Stimulated activated CD4-positive, alpha-beta T cell treated with anti-CD3 and anti-CD28 coated beads, Interleukin-1b, Interleukin-23, amount 100 ng/mL, for 24 hours (primary cell): ENCODE measurements around the gene LRRC8D.
A peak's percentile ranks its signal among the peaks of the same experiment; 100 is the strongest.
"Not testable (repeated sequence)": the region's sequence is repeated elsewhere in the genome, so short reads cannot be mapped to it uniquely, and the experiment has no call there.

ENCODE experiments used
- DNase-seq, 4 experiments: peaks; one replicate each; pipeline ENCODE4 v3.0.0-alpha.2; 2020; ENCODE audit warnings: low read depth in 4 of 4, low spot score in 1 of 4

Gene LRRC8D

DNA sequence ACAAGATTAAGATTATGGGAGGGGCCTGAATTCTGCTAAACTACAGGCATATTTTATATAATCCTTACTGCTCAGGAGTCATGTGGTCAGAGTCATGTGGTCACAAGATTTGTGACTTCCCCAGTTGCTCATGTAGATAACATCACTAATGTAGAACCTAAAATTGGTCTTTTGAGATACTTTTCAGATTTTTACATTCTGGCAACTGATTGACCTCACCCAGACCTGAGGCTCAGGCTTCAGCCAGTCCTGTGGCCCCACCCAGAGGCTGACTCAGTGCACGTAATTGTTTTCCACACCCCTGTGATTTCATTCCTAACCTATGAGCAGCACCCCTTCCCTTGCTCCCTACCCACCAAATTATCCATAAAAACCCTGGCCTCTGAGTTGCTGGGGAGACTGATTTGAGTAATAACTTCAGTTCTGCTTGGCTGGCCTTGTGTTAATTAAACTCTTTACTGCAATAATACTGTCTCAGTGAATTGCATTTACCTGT is 132.3 kb downstream of the LRRC8D start:
- DNase-seq = peak in 2 of 4 experiments; percentile 2 to 14

DNA sequence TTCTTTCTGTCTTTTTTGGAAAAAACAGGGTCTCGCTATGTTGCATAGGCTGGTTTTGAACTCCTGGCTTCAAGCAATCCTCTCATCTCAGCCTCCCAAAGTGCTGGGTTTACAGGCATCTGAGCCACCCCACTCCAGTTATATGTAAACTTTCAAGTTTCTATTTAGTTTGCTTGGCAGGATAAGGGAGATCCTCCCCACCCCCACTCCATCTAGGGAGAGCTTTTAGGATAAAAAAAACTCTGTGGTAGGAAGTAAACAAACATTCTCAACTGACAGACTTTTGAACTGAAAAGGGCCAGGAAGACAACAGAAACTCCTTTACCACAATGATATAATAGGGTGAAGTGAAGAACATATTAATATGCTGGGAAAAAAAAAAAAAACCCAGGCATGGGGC is 133.1 kb downstream of the LRRC8D start:
- DNase-seq = no peak

DNA sequence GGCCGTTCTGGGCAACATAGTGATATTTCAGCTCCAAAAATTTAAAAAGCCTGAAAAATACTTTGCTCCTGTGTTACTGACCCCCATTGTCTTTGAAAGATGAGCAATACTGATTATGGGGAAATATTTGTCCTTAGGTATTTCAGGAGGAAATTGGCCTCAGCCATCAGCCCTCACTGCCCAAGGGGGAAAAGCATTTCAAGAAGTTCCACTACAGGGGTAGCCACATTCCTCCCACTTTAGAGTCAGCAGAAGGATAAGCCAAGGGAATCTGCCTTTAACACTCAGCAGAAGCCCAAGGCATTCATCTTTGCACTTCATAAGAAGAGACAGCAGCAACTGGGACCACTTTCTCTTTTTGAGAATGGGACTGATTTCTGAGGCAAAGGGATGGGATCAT is 133.6 kb downstream of the LRRC8D start:
- no peak for DNase-seq

DNA sequence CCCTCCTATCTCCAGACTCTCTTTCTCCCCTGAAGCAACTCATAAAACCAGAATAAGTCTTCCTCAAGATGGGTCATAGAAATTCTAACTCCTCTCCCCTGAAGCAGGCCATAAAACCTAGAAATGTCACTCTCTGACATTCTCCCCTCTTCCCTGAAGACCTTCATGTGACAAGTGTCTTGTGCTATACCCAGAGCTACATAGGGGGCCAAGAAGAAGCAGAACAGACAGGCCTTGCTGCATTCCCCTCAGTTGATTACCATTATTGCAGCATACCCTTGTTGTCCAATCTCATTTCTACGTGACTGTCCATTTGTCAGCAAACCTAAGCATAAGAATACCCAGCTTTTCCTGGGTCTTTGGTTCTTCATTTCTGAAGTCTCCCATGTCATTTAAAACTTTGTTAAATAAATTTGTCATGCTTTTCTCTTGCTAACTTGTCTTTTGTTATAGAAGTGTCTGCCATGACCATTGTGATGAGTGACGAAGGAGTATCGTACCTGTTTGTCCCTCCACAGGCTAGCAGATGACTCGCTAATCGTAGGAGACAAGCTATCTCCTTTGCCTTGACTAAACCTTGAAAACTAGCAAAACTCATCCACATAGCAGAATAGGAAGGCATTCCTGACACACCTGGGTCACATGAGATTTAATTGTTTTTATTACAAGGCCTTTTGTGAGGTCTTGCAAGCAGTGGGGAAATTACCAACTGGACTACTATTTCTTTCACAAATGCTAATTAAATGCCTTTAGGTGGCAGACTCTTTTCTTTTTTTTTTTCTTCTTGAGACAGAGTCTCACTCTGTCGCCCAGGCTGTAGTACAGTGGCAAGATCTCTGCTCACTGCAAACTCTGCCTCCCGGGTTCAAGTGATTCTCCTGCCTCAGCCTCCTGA is 134.7 kb downstream of the LRRC8D start:
- DNase-seq = no peak

DNA sequence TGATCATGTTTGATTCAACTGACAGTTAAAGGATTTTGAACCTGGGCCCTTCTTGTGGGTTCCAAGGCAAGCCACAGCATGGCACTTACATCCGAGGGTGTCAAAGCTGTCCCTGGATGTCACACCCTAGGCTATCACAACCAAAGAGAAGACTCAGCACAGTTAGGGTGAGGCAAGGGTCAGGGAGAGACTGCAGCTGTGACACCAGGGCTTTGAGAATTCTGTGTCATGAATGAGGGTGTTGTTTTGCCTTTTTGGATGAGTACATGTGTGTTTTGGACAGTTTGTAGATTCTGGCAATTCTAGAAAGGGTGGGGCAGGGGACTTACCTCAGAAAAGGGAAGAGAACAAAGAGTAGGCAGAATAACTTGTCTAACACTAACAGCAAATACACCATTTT is 136.3 kb downstream of the LRRC8D start:
- no peak for DNase-seq

DNA sequence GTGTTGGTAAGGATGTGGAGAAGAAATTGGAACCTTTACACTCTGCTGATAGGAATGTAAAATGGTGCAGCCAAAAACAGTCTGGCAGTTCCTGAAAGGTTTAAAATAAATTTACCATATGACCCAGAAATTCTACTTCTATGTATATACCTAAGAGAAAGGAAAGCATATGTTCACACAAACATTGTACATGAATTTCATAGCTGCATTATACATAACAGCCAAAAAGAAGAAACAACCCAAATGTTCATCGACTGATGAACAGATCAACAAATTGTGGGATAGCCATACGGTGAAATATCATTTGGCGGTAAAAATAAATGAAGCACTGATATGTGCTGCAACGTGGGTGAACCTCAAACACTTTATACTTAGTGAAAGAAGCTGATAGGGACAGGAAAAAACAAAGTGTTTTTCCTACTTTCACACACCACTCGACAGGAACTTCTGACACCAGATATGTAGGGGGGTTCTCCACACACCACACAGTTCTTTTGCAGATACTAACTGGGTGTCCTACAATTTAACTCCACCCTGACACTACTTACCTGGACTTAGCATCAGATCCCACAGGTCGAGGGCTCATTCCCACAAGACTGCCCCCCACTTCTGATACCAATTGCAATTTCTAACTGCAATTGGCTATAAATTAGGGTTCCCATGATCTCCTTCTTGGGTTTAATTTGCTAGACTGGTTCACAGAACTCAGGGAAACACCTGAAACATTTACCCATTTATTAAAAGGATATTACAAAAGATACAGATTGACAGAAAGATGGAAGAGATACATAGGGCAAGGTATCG is 138.2 kb downstream of the LRRC8D start:
- DNase-seq = no peak

DNA sequence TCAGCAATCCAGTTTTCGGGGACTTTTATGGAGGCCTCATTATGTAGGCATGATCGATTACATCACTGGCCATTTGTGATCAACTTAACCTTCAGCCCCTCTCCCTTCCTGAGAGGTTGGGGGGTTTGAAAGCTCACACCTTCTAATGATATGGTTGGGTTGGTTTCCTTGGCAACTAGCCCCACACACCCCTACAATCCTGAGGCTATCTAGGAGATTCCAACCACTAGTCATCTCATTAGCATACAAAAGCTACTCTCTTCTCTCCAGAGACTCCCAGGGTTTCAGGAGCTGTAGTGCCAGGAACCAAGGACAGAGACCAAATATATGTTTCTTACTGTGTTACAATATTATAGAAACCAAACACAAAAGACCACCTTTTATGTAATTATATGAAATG is 138.9 kb downstream of the LRRC8D start:
- DNase-seq = no peak

DNA sequence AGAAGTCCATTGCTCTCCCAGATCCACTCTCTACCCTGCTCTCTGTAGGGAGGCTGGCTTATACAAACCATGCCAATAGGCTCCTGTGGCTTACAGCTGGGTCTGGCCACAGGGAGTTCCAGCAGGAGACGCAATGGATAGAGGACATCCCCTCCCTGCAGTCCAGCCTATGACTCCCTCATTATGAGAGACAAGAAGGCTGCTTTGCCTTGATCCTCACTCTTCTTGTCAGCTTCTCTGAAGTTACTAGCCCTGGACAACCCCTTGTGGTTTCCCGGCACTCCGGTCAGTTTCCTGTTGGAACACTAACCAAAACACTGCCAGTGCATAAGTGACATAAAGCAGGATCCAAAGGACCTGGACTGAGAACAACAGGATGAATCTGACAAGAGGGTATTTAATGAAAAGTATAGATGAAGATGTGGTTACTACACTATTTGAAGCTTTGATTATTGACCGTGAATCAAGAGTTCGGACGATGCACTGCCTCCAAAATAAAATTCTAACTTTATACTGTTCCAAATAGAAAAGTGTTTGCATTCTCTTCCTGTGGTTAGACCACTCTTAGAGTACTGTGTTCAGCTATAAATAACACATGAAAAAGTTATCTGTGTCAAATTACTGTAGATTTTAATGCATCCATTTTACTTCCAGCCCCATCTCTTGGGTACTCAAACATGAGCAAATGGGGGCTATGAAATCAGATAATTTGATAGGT is 141.4 kb downstream of the LRRC8D start:
- no peak for DNase-seq

DNA sequence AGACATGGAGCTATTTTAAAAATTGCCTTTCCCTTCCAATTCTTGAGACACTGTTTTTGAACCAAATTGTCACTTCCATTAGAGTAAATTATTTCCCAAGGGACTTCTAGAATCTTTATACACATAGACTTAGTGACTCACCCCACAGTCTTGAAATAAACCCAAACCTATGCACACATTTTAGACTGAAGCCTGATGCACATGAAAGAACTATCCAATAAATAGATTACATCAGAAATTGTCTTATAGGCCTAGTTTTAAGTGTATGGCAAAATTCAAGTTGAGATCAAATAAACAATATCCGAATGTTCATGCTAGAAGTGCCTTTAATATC is 141.9 kb downstream of the LRRC8D start:
- DNase-seq = no peak

DNA sequence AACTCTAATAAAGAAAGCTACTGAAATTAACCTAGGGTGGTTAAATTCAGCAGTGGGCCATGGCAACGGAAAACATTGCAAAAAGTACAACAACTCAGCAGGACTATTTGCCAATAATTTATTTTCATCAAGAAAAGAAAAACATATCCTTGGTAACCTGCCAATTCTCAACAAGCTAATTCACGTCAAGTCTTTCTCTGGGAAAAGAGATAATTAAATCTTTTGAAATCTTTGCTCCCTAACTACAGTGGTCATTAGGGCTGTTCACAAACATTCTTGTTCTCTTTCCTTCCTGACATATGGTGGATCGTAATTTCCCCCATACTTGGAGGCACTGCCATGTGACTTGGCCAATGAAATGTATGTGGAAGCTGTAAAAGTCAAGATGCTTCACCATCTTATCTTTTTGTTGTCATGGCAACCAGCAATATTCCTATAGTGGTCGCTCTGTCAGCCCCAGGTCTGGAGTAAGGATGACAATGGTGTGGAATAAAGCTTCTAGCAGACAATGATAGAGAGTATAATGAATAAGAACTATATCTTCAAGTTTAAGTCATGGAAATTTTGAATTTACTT is 144.4 kb downstream of the LRRC8D start:
- DNase-seq = no peak

DNA sequence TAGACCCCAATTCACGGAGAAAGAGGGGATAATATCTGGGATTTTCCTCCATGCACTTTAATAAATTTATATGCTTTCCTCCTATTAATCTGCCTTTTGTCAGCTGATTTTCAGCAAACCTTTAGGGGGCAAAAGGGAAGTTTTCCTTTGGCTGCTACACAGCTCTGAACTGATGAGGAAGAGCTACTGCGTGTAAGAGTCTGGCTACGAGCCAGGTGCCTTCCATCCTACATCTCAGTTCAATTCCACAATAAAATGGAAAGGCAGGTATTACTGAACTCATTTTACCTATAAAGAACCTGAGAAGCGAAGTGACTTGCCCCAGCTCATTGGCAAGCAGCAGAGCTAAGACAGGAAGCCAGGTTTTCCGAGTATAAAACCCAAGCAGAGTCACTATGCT is 145.8 kb downstream of the LRRC8D start:
- DNase-seq = no peak

DNA sequence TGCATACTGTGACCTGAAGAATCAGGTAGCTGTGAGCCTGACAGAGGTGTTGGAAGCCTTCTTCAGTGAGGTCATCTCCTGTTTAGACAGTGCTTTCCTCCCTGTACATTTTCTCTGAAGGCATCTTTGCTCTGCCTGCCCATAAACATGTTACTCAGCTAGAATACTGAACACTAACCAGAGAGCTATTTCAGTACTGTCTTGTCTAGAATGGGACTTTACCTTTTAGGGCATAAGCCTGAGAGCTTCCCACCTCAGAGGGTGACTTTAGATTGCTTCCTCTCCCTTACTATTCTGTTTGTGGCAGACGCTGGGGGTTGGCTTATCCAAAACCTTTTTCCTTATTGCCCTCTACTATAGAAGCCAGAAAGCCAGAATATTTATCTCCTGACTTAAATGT is 150.8 kb downstream of the LRRC8D start:
- DNase-seq = no peak

DNA sequence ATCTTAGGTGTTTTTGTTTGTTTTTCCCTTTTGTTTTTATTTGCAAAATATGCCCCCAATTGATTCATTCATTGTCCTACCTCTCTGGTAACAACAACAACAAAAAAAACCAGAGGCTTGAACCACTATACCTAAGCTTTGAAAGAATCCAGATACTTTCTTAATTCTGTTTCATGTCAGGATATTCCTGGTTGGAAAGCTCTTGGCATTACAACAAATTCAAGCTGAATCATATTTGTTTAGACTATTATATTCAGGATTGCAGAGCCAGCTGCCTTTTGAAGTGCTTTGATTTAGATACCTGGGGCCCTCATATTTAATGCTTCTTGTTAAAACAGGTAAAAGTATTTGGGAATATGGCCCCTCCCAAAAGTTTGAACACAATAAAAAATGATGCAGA is 151.2 kb downstream of the LRRC8D start:
- DNase-seq = no peak

DNA sequence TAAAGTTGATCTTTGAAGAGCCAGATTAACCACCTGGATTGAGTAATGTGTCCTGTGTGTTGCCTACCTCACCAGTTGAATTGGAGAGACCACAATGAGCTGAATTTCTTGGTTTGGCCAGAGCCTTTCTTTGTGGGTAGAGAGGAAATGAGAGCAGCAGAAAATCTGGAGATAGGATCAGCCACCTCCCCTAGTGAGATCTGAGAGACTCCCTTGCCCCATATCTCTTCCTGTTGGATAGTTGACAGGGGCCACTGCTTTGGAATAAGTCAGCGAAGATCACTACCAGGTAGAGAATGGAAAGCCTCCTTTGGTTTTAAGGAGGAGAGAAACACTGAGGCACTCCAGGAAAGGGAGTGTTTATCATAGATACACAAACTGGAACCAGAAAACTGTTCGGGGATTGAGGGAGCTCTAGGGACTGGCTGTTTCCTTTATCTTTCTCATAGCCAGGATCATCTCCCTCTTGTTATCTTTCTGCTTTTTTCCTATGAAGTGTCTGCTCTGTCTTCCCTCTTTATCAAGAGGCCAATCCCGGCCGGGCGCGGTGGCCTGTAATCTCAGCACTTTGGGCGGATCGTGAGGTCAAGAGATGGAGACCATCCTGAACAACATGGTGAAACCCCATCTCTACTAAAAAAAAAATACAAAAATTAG is 152.8 kb downstream of the LRRC8D start:
- no peak for DNase-seq

DNA sequence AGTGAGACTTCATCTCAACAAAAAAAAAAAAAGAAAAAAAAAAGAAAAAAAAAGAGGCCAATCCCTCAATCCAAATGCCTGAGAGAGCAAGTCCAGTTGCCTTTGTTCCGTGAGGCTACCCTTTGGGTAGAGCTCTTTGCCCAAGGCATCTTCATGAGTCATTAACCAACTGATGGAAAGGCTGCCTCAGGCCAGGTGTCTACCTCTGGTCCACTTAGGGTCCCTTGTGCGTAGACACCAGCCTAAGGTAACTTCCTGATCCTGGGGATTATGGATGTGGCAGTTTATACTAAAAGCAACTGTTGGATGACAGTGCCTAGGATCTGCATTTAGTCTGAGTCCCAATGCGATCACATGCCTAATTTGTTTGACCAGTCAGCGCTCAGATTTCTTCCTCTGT is 153.4 kb downstream of the LRRC8D start:
- no peak for DNase-seq

DNA sequence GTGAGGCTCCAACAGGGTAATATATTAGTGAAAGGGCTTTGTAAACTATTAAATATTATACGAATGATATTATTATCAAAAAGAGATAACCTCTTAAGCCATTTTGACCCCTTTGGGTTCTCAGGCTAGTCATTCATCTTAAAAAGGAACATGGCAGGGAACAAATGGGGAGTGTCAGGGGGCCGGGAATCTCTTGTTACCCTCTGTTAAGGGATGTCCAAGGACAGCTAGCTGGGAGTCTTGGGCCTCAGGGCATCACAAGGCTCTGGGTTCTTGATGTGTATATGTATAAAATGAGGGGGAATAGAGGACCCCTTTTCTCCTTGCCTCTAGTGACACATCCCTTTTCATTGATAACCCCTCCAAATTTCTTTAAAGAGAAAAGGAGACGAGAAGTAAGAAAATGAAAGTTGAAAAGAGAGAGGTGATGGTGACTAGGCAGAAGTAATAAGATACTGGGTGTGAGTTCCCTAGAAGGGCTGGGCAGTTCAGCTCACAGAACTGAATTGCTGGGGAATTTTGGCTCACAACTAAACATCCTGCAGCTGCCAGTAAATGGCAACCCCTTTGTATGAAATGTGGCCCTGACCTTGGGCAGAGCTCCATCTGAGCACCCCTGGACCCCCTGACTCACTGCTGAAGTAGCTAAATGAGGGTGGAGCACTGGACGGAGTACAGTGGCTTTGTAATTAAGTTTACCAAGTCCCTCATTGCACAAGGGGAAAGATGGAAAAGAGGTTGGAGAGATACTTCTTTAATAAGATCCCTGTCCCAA is 154.1 kb downstream of the LRRC8D start:
- no peak for DNase-seq

DNA sequence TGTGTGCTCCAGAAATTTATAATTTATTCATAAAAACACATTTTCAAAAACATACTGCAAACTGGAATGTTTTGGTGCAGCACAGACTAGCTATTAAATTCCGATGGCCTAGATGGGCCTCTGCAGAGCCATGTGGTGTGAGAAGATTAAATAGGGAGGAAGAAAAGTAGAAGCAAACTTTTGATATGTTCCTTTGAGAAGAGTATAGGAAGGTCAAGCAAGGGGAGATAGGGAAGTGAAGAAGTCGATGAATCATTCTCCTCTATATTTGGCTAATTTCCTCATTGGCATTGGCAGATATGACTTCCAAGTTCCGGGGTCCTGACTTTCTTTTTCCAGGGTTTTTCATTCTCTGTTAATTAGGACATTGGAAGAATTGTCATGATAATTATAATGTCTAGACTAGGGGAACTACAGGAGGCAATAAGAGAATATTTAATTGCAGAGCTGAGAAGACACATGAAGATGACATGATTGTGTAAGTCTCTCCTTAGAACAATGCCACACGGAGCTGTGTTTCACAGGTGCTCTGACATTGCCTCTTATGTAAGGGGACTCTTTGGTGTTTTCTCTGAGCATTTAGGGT is 154.8 kb downstream of the LRRC8D start:
- DNase-seq = no peak

DNA sequence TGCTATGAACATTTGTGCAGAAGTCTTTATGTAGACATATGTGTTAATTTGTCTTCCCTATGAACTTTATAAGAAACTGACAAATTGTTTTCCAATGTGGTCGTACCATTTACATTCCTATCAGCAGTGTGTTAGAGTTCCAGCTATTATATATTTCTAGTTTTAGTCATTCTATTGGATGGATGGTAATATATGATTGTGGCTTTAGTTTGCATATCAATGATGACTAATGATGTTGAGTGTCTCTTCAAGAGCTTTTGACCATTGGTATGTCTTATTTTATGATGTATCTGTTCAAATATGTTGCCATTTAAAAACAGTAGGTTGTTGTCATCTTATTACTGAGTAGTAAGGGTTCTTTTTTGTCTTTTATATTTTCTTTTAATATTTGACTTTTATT is 157.9 kb downstream of the LRRC8D start:
- no peak for DNase-seq

DNA sequence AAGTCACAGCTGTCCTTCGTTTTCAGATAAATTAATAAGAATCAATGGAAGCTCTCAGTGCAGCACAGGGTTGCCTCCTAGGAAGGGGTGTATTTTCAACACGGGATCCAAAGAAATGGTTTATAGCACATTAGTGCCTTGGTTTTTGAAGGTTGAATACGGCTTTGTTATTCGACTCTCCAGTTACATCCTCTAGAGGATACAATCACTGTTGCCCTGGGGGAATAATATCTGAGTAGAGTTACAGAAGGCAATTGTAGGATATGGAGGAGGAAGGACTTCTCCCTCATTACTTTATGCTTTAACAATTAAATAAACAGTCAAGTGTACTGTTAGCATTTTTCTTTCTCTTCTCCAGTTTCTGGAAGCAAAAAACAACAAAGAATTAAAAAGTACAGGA is 159.8 kb downstream of the LRRC8D start:
- DNase-seq = no peak

DNA sequence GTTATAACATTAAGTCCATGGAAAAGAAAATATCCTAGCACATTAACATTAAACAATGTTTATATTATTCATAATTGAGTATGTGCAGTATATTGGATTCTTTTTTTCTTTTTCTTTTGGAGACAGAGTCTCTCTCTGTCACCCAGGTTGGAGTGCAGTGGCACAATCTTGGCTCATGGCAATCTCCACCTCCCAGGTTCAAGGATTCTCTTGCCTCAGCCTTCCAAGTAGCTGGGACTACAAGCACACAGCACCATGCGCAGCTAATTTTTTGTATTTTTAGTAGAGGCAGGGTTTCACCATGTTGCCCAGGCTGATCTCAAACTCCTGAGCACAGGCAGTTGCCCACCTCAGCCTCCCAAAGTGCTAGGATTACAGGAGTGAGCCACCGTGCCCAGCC is 162.0 kb downstream of the LRRC8D start:
- not testable (repeated sequence) for DNase-seq
